K562 (cell line): ENCODE measurements around the gene ADAD1.

Source experiments
- CBX3 ChIP-seq, 2 experiments: IDR thresholded peaks; 1 replicate in 1 of 2; 2 replicates in 1 of 2; pipeline ENCODE4 v1.6.1; 2012; ENCODE audit warnings: inconsistent platforms in 2 of 2, low read length in 2 of 2, borderline replicate concordance in 1 of 2, control low read depth in 1 of 2
- CSDE1 ChIP-seq, 2 experiments: fragments of 450-650 bp; IDR thresholded peaks; 2 replicates each; pipeline ENCODE4 v1.6.1; 2016; ENCODE audit warnings: mild to moderate bottlenecking in 1 of 2
- DNMT1 ChIP-seq: fragments of 450-650 bp; IDR thresholded peaks from 2 replicates; pipeline ENCODE4 v1.6.1; 2016; ENCODE audit warnings: antibody characterized with exemption, mild to moderate bottlenecking
- FOXK1 ChIP-seq: sonication (generic); formaldehyde crosslinking; IDR thresholded peaks from 2 replicates; pipeline ENCODE4 v1.8.0; 2022; ENCODE audit warnings: missing genetic modification reagents, mild to moderate bottlenecking, borderline replicate concordance
- HDGF ChIP-seq: fragments of 450-650 bp; IDR thresholded peaks from 2 replicates; pipeline ENCODE4 v1.6.1; 2016
- MYC ChIP-seq, 2 experiments: fragments of 250-450 bp in 1 of 2; sonication (Bioruptor Pico) in 1 of 2; IDR thresholded peaks; 2 replicates each; pipeline versions ENCODE4 v1.5.1 to v1.6.1; 2012 to 2021; ENCODE audit warnings: low read depth in 2 of 2, borderline replicate concordance in 1 of 2, improper control_type of control experiment in 1 of 2, low read length in 1 of 2, mild to moderate bottlenecking in 1 of 2, moderate library complexity in 1 of 2
- POLR2A ChIP-seq: fragments of 450-650 bp; conservative IDR thresholded peaks from 2 replicates; pipeline ENCODE4 v1.6.1; 2016
- POLR2AphosphoS2 ChIP-seq: IDR thresholded peaks from 2 replicates; pipeline ENCODE4 v1.6.1; 2012; ENCODE audit warnings: low read length, improper control_type of control experiment
- PTBP1 ChIP-seq: fragments of 200-400 bp; formaldehyde crosslinking; IDR thresholded peaks from 2 replicates; pipeline ENCODE4 v1.6.1; 2017; ENCODE audit warnings: low read depth, low read length
- SOX6 ChIP-seq: fragments of 450-650 bp; IDR thresholded peaks from 2 replicates; pipeline ENCODE4 v1.6.1; 2014; ENCODE audit warnings: mild to moderate bottlenecking
- ZNF165 ChIP-seq: fragments of 250-450 bp; sonication (Bioruptor Pico); IDR thresholded peaks from 2 replicates; pipeline ENCODE4 v1.4.0; 2020; ENCODE audit warnings: borderline replicate concordance

- TF ChIP-seq POLR2A (no peak), PTBP1 (no peak), HDGF (no peak), CSDE1 (IDR thresholded peaks at IDR 0.05) (no peak), FOXK1 (CRISPR knock-in tag) (no peak), ZNF165 (CRISPR knock-in tag) (no peak), DNMT1 (no peak), SOX6 (no peak), MYC (IDR thresholded peaks at IDR 0.05; ENCODE audit: low read depth, low read length) (no peak), MYC (CRISPR knock-in tag; IDR thresholded peaks at IDR 0.05; ENCODE audit: borderline replicate concordance, low read depth) (no peak), CBX3 (IDR thresholded peaks at IDR 0.05; ENCODE audit: borderline replicate concordance in 1 of 2, low read length in 2 of 2) (no peak), POLR2AphosphoS2 (no peak)
These were observed at the start of gene ADAD1 for GRCh38 chr4:122378711-122379110.
